ENCODE results near the gene LHFPL4.

GRCh38 chr3:9469986-9470385, 83.6 kb downstream of the LHFPL4 start:
- TF ChIP-seq CTCF (IDR thresholded peaks at IDR 0.05 in 8 of 11, conservative IDR thresholded peaks at IDR 0.05 in 3 of 11) (no peak), POLR2A (IDR thresholded peaks at IDR 0.05) (no peak)
